ENCODE data around the gene MACROD1. TPM values are rescaled to one million over a fixed set of nuclear protein-coding genes. Genes with fewer than 3 reads are reported as not detected.

Gene MACROD1
- total RNA-seq, 1 donor from 2014 or later = 22.9 TPM

DNA sequence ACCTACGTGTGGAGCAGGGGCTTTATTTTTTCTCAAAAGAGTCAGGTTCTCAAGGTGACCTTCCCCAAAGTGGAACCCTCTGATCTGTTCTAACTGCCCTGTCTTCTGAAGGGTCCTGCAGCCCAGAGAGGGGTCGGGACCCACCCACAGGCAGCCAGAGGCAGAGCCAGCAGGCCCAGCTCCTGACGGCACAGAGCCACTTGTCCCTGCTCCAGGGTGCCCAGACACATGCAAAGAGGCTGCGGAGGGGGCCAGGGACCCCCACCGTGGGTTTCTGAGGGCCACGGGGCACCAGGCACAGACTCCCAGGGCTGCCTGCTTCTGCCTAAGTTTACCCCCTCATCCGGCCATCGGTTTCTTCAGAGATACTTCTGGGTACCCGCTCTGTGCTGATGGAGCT is 93.0 kb downstream of the MACROD1 start:
- no peak for ATAC-seq

DNA sequence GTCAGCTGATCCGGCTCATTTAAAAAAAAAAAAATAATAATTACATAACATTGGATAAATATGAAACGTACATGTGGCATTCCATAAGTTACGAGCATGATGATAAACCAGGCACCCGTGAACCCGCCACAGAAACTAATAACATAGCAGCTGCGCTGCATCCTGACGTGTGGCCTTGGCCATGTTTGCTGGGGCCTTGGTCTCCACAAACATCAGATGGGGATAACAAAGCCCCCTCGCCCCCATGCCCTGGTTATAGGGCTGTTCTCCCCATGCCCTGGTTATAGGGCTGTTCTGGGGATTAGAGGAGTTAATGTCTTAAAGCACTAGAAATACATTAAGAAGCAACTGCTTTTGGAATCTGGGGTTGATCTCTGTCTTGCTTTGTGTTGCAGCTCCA is 93.5 kb downstream of the MACROD1 start:
- ATAC-seq = no peak

DNA sequence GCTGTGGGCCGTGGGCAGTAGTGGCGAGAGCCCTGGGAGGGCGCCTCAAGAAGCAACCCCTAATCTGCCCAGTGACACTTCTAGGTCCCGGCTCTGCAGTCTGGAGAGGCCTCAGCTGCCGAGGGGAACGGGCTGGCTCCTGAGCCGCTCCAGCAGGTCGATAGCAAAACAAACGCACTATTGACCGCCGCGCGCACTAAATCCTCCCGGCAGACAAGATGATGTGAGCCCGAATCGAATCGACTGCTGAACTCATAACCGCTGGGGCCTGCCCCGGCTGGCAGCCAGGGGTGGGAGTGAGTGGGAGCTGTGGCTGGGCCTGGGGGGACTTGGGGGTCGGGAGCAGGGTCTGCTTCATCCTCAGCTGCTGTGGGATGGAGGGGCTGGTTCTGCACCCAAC is 94.1 kb downstream of the MACROD1 start:
- ATAC-seq = no peak

DNA sequence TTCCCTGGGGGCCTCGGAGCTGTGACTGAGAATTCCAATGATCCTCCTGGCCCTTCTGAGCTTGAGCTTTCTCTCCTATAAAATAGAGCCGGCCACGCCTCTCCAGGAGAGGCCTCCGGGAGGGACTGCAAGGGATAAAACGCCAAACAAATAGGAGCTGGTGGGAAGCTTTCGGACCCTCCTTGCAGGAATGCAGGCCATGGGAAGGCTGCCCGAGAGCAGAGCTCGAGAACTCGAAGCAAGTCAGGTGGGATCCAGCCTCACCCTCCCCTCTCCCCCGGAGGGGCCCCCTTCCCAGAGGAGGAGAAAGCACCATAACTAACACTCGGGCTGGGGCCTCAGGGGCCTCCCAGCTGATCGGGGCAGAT is 95.6 kb downstream of the MACROD1 start:
- ATAC-seq = no peak

DNA sequence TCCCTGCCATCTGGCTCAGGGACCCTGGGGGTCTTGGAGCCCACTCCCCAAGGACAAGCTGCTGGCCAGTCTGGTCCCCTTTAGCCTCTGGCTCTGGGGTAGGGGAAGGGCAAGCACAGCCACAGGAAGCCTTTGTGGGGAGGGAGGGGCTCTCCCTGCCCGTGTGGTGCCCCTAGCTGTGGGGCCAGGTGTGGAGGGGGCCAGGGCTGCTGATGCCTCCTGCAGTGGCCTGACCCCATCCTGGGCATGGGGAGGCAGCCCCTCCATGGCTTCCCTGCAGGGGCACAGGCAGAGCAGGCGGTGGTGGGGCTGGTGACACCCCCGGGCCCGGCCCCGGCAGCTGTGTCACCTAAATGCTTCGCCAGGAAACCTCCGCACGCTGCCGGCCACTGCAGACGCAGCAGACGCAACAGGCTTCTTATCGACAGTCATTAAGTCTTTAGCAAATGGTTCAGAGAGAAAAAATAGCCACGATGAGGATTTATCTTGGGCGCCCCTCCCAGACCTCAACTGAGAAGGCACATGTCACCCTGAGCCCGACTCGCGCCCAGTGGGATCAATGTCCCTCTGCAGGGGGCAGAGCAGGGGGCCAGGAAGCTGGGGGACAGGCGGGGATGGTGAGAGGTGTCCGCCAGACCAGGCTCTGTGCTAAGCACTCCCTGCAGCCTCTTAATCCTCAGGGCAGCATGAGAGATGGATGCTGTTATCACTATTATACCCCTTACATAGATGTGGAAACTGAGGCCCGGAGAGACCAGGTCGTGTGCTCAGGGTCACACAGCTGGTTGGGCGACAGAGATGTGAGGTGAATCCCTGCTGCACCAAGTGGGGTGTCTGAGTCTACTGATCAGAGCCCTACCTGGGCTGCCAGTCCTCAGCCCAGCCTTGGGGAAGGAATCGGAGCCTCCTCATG is 96.3 kb downstream of the MACROD1 start:
- ATAC-seq = no peak

DNA sequence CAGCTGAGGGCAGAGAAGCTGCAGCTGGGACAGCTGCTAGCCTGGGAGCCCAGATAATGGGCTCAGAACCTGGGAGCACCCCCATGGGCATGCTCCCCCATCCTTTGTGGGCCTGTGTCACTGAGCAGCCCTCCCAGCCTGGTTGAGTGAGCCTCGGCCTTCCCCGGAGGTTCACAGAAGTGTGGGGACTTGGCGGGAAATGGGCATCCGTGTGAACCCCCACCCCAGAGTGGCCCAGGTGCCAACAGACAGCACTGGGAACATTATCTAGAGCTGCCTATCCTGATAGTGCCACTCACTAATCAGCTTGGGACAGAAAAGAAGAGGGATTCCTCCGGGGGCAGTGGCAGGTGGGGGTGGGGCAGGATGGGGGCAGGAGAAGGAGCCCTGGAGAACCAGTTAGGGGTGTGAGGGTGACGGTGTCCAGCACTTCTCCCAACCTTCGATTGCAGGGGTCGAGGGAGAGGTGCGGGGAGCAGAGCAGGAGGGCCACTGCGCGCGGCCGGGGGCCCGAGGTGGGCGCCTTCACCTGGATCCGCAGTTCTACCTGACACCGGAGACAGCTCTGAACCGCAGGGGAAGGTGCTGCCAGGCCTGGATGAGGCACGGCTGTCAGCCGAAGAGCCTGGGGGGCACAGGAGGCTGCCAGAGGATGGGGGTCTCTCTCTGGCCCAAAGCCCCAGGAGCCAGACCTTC is 97.1 kb downstream of the MACROD1 start:
- no peak for ATAC-seq

DNA sequence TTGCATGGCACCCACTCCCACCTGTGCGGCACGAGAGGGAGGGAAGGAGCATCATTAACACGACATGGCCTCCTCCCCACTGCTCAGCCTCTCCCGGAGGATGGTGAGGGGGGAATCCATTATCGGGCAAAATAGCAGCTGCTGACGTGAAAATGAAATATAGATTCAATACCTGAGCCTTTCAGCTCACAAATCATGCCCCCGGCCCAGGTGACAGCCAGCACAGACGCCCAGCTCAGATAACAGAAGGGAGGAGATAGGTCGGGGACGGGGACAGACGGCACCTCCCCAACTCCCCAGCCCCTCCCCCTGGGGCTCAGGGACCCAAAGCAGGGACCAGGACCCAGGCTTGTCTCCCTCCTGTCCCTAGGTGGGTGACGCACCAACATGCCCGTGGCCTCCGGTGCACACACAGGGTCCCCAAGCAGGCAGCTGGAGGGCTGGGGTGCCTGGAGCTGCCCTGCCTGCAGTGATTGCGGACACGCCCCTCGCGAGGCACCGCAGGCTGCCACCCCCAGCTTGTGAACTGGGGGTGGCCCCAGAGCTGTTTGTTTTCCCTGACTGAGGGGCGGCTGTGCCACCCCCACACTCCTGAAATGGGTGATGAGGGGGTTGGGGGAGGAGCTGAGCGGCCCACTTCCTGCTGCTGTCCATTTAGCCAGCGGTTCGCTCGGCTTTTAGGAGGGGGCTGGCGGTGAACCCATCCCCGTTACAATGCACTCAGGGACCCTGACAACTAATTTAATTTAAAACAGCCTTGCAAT is 98.5 kb downstream of the MACROD1 start:
- ATAC-seq = no peak

DNA sequence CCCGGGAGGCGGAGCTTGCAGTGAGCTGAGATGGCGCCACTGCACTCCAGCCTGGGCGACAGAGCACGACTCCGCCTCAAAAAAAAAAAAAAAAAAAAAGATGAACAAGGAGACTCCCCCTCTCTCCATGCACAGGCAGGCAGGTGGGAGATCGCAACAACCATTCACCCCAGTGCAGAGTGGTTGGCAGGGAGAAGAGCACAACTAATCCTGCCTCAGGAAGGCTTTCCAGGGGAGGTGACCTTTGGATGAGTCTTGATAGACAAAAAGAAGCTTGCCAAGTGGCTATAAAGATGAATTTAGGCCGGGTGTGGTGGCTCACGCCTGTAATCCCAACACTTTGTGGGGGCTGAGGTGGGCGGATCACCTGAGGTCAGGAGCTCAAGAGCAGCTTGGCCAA is 100.2 kb downstream of the MACROD1 start:
- no peak for ATAC-seq

DNA sequence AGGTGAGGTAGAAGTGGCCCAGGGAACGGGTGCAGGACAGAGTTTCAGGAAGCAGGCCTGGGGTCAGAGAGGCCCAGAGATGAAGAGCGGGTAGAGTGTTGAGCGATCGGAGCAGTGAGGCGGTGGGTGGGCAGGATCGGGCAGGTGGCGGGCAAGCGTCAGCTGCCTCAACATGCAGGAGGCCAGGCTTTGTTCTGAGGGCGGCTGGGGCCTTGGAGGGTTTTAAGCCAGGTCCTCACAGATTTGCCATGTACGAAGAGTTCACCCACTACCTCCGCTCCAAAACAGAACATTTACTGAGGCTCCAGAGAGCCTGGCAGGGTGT is 100.8 kb downstream of the MACROD1 start:
- peak; percentile 51 for ATAC-seq

DNA sequence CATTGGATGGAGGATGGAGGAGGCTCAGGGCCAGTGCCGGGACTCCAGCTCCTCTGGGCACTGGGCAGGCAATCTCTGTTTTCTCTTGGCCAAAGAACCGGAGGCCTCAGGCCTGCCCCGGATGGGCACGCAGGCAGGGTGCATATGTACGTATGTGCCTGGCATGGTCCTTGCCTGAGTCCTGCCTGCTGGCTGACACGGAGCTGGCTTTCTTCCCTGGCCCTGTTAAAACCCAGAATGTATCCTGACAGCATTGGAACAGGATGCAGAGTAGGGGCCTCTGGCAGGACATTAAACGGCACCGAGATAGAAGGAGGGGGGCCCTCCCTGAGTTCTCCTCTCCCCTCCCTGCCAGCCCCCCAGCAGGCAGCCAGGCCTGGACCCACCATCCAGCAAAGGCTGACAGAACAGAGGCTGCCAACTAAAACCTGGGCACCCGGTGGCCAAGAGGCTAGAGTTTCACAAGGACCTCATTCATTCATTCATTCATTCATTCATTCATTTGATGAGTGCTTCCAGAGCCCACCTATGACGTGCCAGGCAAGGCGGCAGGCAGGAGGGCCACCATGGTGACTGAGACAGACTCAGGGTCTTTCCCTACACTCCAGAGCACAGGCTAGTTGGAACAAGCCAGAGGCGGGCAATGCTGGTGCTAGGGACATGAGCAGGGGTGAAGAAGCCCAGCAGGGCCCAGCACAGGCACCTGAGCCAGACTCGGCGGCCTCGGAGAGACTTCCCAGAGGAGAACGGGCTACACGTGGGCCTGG is 101.4 kb downstream of the MACROD1 start:
- peak; percentile 45 for ATAC-seq

DNA sequence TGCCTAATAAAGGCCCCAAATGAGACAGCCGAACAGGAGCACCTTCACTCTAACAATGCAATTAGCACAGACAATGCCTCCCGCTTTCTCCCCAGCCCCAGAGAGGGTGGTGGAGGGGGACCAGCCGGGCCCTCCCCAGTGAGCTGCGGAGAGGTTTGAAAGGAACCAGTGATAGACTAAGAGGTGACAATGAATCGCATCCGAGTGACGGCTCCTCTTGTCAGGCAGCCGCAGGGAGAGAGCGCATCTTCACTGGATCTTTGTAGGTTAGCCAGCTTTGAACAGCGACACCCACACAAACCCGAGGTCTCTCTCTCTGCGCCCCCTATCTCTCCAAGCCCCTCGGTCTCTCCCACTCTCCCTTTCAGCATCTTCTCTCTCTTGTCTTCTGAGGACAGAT is 102.1 kb downstream of the MACROD1 start:
- ATAC-seq = no peak

DNA sequence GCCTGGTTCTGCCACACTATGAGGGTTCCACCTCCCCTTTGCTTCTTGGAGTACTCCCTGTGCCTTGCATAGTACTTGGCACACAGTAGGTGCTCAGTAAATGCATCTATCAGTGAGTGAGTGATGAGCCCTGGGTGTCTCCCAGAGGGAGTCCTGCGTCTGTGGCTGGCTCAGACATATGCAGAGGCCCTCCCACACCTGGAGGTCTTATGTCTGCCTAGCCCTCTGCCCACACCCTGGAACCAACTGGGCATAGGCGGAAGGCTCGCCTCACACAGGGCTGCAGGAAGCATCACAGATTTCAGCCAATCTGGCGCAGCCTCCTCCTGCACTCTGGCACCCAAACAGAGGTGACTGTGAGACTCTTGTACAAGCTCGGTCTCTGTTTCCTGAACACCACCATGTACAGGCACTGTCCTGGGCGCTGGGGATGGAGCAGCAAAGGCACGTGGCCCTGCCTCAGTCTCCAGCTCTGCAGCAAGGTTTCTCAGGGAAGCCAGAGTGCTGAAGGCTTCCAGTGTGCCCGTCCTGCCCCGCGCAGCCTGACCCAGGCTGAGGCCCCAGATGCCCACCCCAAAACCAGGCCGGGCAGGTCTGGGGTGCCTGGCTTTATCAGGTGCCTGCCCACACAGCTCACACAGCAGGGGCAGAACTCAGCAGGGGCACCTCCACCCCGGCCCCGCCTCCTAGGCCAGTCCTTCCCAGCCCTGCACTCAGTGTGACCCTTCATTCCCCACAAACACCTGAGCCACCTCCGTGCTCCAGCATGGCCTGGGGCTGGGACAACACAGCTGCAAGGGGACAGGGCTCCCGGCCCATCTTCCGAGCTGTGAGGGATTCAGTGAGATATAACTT is 103.5 kb downstream of the MACROD1 start:
- no peak for ATAC-seq

DNA sequence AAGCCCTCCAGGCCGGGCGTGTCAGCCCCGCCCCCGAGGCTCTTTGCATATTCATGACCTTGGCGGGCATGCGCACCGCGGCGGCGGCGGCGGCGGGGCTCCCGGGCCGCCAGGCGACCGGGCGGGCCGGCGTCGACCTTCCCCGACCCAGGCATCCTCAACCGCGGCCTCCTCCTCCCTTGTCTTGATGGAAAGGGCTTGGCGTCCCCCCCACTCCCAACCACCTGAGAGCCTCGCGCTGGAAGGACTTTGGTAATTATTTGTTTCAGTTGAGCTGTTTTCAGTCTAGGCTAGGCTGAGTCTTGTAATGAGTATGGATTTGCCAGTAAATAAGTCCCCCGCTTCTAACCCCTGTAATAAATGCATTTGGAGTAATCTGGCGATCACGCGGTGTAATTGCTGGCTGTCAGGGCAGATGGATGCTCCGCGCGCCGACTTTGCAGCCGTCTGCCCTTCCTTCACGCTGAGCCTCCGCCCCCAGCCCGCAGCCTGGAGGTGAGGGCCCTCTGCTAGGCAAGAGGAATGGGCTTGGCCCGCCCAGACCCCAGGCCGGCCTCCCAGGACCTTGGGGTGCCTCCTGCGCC is 105.0 kb downstream of the MACROD1 start:
- ATAC-seq = no peak

DNA sequence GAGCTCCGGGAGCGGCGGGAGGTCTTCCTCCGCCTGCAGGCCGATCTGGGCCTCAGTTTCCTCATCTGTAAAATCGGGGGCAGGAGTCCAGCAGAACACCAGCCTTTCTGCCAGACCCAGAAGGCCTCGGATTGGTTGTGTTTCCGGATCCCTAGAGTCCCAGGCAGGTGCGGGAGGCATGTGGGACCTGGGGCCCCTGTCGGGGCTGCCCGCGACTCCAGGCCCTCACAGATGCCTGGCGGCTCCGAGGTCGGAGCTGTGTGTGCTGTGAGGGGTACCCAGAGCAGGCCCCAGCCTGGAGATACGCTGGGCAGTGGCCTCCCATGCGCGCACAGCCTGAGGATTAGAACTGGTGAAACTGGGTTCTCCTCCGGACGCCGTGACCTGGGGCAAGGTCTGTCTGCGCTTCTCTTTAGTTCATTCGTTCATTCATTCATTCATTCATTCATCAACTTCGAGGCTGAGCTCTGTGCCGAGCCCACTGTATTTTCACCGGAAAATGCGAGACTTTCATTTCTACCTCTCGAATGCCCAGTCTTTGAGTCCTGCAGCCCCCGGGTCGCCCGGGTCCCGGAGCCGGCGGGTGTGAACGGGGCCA is 105.6 kb downstream of the MACROD1 start:
- ATAC-seq = no peak

DNA sequence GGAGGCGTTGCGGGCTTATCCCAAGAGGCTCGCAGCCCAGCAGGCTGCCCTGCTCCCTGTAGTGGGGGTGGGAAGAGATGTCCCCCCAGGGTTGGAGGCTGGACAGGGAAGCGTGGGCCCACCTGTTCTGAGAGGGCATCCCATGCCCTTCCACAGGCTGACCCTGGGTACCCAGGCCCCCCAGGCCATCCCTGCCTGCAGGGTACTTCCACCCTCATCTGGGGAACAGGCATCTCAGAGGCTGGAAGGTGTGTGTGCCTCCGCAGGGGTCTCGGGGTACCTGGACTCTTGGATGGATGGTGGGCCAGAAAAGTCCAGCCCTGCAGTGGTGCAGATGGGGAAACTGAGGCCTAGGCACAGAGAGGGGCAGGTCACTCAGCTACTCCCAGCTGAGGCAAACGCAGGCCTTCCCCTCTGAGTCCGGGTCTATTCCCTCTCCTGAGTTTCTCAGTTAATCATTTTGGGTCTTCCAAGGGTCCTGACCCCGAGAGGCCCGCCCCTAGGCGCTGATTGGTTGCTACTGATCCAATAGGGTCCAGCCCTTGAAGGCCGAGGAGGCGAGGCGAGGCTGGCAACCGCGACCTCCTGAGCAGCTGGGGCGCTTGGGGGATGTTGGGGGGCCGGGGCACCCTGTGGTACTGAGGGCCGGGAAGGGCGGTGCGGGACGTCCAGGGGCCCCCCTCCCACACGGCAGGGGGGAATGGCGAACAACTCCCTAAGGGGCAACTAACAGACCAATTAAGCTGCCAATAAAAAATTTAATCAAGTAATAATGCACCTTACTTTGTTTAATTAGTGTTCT is 106.4 kb downstream of the MACROD1 start:
- ATAC-seq = no peak

DNA sequence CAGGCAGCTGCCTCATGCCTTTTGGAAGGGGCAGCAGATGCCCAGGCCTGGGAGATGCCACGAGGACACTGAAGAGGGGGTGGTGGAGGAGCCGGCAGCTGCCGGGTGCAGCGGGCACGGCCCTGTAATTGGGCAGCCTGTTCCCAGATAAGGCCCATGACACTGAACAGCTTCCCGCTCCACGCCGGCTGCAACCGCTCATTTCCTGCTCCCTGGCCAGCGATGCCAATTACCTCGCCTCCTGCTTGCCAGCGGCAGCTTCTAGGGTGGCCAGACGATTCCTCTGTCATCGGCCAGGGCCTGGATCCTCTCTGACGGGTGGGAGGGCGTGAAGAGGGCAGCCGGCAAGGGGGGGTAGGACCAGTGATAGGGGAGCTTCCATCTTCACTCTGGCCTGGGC is 107.4 kb downstream of the MACROD1 start:
- ATAC-seq = no peak

DNA sequence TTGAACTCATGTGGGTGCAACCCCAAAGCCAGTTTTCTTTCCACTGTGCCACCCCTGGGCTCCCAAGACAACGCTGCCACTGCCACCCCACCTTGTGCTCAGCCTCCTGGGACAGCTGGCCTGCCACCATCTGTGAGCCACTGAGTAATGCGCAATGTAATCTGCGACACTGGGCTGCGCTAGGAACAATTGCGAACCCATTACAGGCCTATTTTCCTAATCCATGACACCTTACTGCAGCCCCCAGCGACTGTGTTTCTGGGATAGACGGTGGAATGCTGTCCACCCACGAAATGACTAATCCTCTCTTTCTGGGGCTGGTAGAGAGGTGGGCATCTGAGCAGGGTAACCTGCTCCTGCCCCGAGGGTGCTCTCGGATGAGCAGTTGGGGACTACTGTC is 108.0 kb downstream of the MACROD1 start:
- no peak for ATAC-seq

DNA sequence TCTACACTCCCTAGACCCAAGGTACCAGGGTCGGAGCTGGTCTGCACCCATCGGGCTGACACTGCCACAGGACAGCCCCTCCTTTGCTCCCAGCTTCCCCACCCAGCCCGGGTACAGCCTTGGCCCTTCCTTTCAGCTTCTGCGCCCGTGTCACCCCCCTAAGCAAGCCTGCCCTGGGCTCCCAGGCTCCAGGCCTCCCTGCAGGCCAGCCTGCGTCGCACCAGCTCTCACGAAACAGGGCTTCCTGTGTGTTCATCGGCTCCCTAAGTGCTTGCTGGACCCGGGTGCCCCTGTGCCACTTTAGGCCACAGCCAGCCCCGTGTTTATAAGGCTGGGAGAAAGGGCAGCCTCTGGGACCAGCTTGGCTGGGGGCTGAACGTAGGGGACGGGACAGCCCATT is 109.1 kb downstream of the MACROD1 start:
- ATAC-seq = no peak

DNA sequence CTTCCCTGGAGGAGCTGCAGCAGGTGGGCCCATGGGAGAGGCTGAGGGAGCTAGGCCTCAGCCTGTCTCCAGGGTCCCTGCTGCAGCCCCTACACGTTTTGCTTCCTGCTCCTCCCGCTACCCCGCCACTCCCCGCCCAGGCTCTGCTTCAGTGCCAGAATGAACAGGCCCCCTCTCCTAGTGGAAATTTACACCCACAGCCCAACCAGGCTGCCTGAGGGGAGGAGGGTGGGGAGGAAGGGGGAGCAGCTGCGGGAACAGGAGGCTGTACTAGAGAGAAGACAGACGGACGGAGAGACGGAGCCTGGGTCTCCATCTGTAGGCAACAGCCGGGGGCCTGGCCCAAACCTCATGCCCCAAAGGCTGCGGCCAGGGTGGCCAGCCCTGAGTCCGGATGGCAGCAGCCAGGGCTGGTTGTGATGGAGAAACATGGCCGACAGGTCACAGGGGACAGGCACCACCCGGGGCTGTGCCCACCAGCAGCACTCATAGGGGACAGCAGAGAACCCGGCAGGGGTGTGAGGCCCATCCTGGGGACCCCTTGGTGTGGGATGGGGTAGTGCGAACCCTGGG is 109.6 kb downstream of the MACROD1 start:
- no peak for ATAC-seq

DNA sequence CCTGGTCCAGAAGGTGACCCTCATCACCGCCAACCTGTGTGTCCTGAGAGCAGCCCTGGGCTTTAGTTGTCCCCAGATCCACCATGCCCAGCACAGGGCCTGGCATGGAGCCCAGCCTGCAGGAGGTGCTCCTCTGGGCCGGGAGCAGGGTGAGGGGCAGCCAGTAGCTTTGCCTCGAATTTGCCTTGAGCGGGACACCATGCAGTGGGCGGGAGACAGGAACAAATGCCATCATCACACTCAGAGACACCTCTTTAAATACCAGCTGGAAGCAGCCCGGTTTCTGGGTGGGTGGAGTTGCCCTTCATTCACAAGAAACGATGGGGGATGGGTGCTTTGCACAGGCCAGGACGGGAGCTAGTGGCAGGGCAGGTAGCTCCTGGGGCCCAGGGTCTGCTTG is 110.8 kb downstream of the MACROD1 start:
- no peak for ATAC-seq

Data from esophagus mucosa (tissue), 1 donor.